ENCODE measurements around the gene GALNT8. TPM values are rescaled to one million over a fixed set of nuclear protein-coding genes. Genes with fewer than 3 reads are reported as not detected.

The GALNT8 gene
- total and polyA plus RNA-seq, 2 experiments from 2014 or later: 3.8 to 7.7 TPM

DNA sequence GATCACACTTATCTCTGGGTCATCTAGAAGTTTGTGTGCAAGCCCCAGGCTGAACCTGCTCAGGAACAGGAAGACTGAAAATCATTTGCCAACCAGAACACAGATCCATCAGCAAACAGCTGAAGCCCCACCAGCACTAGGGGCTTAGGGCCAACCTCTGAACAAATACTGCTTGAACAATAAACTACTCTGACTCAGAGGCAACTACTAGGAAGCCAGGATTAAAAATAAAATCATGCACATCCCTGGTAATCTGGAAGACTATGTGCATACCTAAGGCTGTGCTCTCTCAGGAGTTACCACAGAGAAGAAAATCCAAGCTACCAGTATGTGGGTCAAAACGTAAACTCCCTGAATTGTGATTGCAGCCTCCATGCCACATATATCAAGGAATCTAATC is 15.9 kb downstream of the GALNT8 start (continued):
- TF ChIP-seq, protein P1, sequence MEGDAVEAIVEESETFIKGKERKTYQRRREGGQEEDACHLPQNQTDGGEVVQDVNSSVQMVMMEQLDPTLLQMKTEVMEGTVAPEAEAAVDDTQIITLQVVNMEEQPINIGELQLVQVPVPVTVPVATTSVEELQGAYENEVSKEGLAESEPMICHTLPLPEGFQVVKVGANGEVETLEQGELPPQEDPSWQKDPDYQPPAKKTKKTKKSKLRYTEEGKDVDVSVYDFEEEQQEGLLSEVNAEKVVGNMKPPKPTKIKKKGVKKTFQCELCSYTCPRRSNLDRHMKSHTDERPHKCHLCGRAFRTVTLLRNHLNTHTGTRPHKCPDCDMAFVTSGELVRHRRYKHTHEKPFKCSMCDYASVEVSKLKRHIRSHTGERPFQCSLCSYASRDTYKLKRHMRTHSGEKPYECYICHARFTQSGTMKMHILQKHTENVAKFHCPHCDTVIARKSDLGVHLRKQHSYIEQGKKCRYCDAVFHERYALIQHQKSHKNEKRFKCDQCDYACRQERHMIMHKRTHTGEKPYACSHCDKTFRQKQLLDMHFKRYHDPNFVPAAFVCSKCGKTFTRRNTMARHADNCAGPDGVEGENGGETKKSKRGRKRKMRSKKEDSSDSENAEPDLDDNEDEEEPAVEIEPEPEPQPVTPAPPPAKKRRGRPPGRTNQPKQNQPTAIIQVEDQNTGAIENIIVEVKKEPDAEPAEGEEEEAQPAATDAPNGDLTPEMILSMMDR (conservative IDR thresholded peaks at IDR 0.05; ENCODE audit: low read depth in 2 of 2): no peak
- TF ChIP-seq REST (IDR thresholded peaks at IDR 0.05; ENCODE audit: unreplicated experiment): no peak

GRCh38 chr12:4738541-4738940 is 18.3 kb downstream of the GALNT8 start:
- no peaks in the 10 kb centered on the region for H3K9me3 Mint-ChIP-seq
- Histone ChIP-seq H3K4me2 (no peak overlapping the region), H3K27me3 (ENCODE audit: insufficient read depth) (no peaks in the 10 kb centered on the region), H3K4me1 (ENCODE audit: insufficient read depth) (no peaks in the 10 kb centered on the region; the same call in 1 of the 2 replicates), H3K9me2 (ENCODE audit: insufficient read depth) (no peaks in the 10 kb centered on the region; the same call in 1 of the 2 replicates), H2AFZ (no peak overlapping the region), H3K79me2 (replicated peaks; ENCODE audit: insufficient read depth) (no peaks in the 10 kb centered on the region), H3K27ac (ENCODE audit: low read depth) (no peak overlapping the region), H4K20me1 (replicated peaks; ENCODE audit: insufficient read depth) (no peaks in the 10 kb centered on the region), H3K4me3 (no peak overlapping the region), H3F3A (replicated peaks; ENCODE audit: low read depth) (no peaks in the 10 kb centered on the region), H3K36me3 (ENCODE audit: insufficient read depth) (no peaks in the 10 kb centered on the region)
- H3K27me3 Mint-ChIP-seq (ENCODE audit: insufficient read depth, low read depth, poor library complexity): no peaks in the 10 kb centered on the region
- H3K4me1 Mint-ChIP-seq: no peaks in the 10 kb centered on the region; the same call in 2 of the 3 replicates
- TF ChIP-seq ZNF114 (CRISPR knock-in tag; IDR thresholded peaks at IDR 0.05): no peak
- TF ChIP-seq NANOG (IDR thresholded peaks at IDR 0.05; ENCODE audit: borderline replicate concordance): no peak
- no peak for TF ChIP-seq ZNF462 (CRISPR knock-in tag; IDR thresholded peaks at IDR 0.05)
- no peak for TF ChIP-seq ETS1 (IDR thresholded peaks at IDR 0.05)
- no peaks in the 10 kb centered on the region; the same call in 2 of the 3 replicates for H3K36me3 Mint-ChIP-seq (ENCODE audit: low read depth)
- ATAC-seq (no peak), DNase-seq (ENCODE audit: low spot score) (no peak)
- no peak overlapping the region for H3K4me3 Mint-ChIP-seq
- no peak overlapping the region for H3K27ac Mint-ChIP-seq
